DOHH2 (cell line): ENCODE results near the gene SV2B.

Experiments
- EZH2phosphoT487 ChIP-seq: fragments of 200-600 bp; sonication (generic); IDR thresholded peaks from 2 replicates; pipeline ENCODE4 v1.6.1; 2017; ENCODE audit warnings: borderline replicate concordance, mild to moderate bottlenecking, antibody characterized with exemption, low read length, moderate library complexity, mixed read lengths
- TF ChIP-seq, protein P1 (sequence below): fragments of 200-600 bp; sonication (generic); IDR thresholded peaks from one replicate; pipeline ENCODE4 v1.5.1; 2014; ENCODE audit warnings: antibody characterized with exemption, mild to moderate bottlenecking, low read depth, low read length; ENCODE audit not compliant: poor library complexity, severe bottlenecking

DNA sequence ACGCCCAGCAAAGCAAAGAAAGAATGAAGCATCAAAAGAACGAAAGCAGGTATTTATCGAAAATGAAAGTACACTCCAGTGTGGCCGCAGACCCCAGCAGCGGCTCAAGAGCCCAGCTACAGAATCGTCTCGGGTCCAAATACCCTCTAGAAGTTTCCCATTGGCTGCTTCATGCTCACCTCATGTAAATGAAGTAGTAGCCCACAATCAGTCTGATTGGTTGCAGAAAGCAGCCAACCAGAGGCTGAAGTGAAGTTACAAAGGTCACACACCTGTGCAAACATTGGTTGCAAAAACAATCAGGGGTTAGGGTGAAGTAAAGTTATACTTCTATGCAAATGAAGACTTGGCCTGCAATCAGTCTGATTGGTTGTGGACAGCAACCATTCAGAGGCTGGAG, 32.0 kb downstream of the SV2B start:
- TF ChIP-seq, protein P1, sequence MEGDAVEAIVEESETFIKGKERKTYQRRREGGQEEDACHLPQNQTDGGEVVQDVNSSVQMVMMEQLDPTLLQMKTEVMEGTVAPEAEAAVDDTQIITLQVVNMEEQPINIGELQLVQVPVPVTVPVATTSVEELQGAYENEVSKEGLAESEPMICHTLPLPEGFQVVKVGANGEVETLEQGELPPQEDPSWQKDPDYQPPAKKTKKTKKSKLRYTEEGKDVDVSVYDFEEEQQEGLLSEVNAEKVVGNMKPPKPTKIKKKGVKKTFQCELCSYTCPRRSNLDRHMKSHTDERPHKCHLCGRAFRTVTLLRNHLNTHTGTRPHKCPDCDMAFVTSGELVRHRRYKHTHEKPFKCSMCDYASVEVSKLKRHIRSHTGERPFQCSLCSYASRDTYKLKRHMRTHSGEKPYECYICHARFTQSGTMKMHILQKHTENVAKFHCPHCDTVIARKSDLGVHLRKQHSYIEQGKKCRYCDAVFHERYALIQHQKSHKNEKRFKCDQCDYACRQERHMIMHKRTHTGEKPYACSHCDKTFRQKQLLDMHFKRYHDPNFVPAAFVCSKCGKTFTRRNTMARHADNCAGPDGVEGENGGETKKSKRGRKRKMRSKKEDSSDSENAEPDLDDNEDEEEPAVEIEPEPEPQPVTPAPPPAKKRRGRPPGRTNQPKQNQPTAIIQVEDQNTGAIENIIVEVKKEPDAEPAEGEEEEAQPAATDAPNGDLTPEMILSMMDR, result no peak
- TF ChIP-seq EZH2phosphoT487, result no peak
